GM18502 (cell line): ENCODE results near the gene ZFP92.

Experiments
- ATAC-seq: cut with Tn5 transposase; IDR thresholded peaks from one replicate; pipeline ENCODE4 v1.9.1; 2021; ENCODE audit warnings: mild to moderate bottlenecking; ENCODE audit not compliant: unreplicated experiment, poor library complexity

Gene ZFP92

GRCh38 chrX:153411255-153411987 is at the start of gene ZFP92:
Gene ZFP92, plus strand, starts transcription at chrX:153411472. Its CDS starts 6,851 bp downstream, at chrX:153418323.
- ATAC-seq, result peak; percentile 51

- ATAC-seq, result no peak
Measured at GRCh38 chrX:153361781-153362397, 49.4 kb upstream of the ZFP92 start.

GRCh38 chrX:153365670-153366069 is 45.6 kb upstream of the ZFP92 start:
- no peak for ATAC-seq

GRCh38 chrX:153366119-153366518 is 45.2 kb upstream of the ZFP92 start:
- ATAC-seq, result no peak

GRCh38 chrX:153366878-153367538 is 44.3 kb upstream of the ZFP92 start:
- ATAC-seq, result no peak

- no peak for ATAC-seq
Measured at GRCh38 chrX:153370293-153371055, 40.8 kb upstream of the ZFP92 start.

- no peak for ATAC-seq
Measured at GRCh38 chrX:153371256-153371655, 40.0 kb upstream of the ZFP92 start.

- ATAC-seq, result no peak
Measured at GRCh38 chrX:153372949-153373348, 38.3 kb upstream of the ZFP92 start.

- no peak for ATAC-seq
Measured at GRCh38 chrX:153374426-153374825, 36.8 kb upstream of the ZFP92 start.

GRCh38 chrX:153375571-153375970 is 35.7 kb upstream of the ZFP92 start:
- no peak for ATAC-seq

GRCh38 chrX:153377727-153378126 is 33.5 kb upstream of the ZFP92 start:
- no peak for ATAC-seq

- no peak for ATAC-seq
Measured at GRCh38 chrX:153378607-153379006, 32.7 kb upstream of the ZFP92 start.

- no peak for ATAC-seq
Measured at GRCh38 chrX:153379508-153379907, 31.8 kb upstream of the ZFP92 start.

GRCh38 chrX:153379971-153380581 is 31.2 kb upstream of the ZFP92 start:
- no peak for ATAC-seq

GRCh38 chrX:153380691-153381090 is 30.6 kb upstream of the ZFP92 start:
- ATAC-seq, result no peak

GRCh38 chrX:153381684-153382532 is 29.4 kb upstream of the ZFP92 start:
- no peak for ATAC-seq

- ATAC-seq, result no peak
Measured at GRCh38 chrX:153382563-153383482, 28.4 kb upstream of the ZFP92 start.

- ATAC-seq, result no peak
Measured at GRCh38 chrX:153384390-153384789, 26.9 kb upstream of the ZFP92 start.
